GM13976 (cell line): Measurements from ENCODE around the gene PTPRJ.

ENCODE experiments used
- DNase-seq: peaks from one replicate; pipeline ENCODE4 v3.0.0; 2012; ENCODE audit warnings: low spot score
- CTCF ChIP-seq: IDR thresholded peaks from 2 replicates; pipeline ENCODE4 v1.5.1; 2012; ENCODE audit warnings: borderline replicate concordance, mild to moderate bottlenecking; ENCODE audit not compliant: insufficient read depth; ENCODE audit errors: extremely low read depth, missing control alignments, control extremely low read depth
- in situ Hi-C: fragments of 300-500 bp; cut with MboI; formaldehyde crosslinking; loops from one replicate; pipeline ENCODE4 v1.12.0; 2022; ENCODE audit warnings: low sequenced_read_pairs, mixed read lengths, inconsistent platforms; ENCODE audit not compliant: unreplicated experiment

Gene PTPRJ

GRCh38 chr11:48105096-48105990, 125.0 kb downstream of the PTPRJ start:
- no peak for DNase-seq
- TF ChIP-seq CTCF = no peak
- in situ Hi-C loops = no loop called here

GRCh38 chr11:48106166-48106565, 125.8 kb downstream of the PTPRJ start:
- TF ChIP-seq CTCF = no peak
- DNase-seq = no peak
- in situ Hi-C loops = no loop called here

GRCh38 chr11:48107188-48107704, 126.9 kb downstream of the PTPRJ start:
- DNase-seq = peak; percentile 65
- no peak for TF ChIP-seq CTCF
- in situ Hi-C loops = no loop called here

- in situ Hi-C loops = no loop called here
- TF ChIP-seq CTCF = no peak
- DNase-seq = no peak
These were observed 128.1 kb downstream of the PTPRJ start for GRCh38 chr11:48108231-48109045.

GRCh38 chr11:48109046-48109666, 128.8 kb downstream of the PTPRJ start:
- in situ Hi-C loops = no loop called here
- TF ChIP-seq CTCF = peak; percentile 14
- peak; percentile 38 for DNase-seq

- in situ Hi-C loops = loop anchor here (5.0 kb wide), 1 partner anchor 173 kb away; no protein-coding TSS in a partner anchor
- no peak for TF ChIP-seq CTCF
- DNase-seq = no peak
These were observed 130.1 kb downstream of the PTPRJ start for GRCh38 chr11:48110509-48110766.
